Activated T-helper 17 cell treated with anti-CD3 and anti-CD28 coated beads, Interleukin-2, amount 50 U/mL, for 72 hours (primary cell): ENCODE data around the gene PRR35. TPM values are rescaled to one million over a fixed set of nuclear protein-coding genes. Genes with fewer than 3 reads are reported as not detected.
"Not testable (repeated sequence)": the region's sequence is repeated elsewhere in the genome, so short reads cannot be mapped to it uniquely, and the experiment has no call there.

Experiments
- ATAC-seq: fragments of 150-1000 bp; cut with Tn5 transposase; replicated peaks from 2 replicates; pipeline ENCODE4 v1.10.0; 2021; ENCODE audit warnings: mild to moderate bottlenecking, moderate library complexity
- H3K27ac Mint-ChIP-seq: one replicate; pipeline ENCODE4 v1.8.0; 2022; ENCODE audit warnings: mixed read lengths
- H3K27me3 Mint-ChIP-seq: one replicate; pipeline ENCODE4 v1.8.0; 2022; ENCODE audit warnings: mixed read lengths
- H3K36me3 Mint-ChIP-seq: one replicate; pipeline ENCODE4 v1.8.0; 2022; ENCODE audit warnings: low read depth, mild to moderate bottlenecking, mixed read lengths
- H3K4me1 Mint-ChIP-seq: one replicate; pipeline ENCODE4 v1.8.0; 2022; ENCODE audit warnings: mixed read lengths
- H3K4me3 Mint-ChIP-seq: one replicate; pipeline ENCODE4 v1.8.0; 2022; ENCODE audit warnings: mild to moderate bottlenecking, mixed read lengths
- H3K9me3 Mint-ChIP-seq: one replicate; pipeline ENCODE4 v1.8.0; 2022; ENCODE audit warnings: mixed read lengths
- total RNA-seq, 2 donors: library from RNA; stranded (reverse); gene quantifications; one replicate each; pipeline ENCODE4 v1.2.3, GENCODE V29; 2022

The PRR35 gene
- total RNA-seq, 2 donors from 2014 or later: not detected

DNA sequence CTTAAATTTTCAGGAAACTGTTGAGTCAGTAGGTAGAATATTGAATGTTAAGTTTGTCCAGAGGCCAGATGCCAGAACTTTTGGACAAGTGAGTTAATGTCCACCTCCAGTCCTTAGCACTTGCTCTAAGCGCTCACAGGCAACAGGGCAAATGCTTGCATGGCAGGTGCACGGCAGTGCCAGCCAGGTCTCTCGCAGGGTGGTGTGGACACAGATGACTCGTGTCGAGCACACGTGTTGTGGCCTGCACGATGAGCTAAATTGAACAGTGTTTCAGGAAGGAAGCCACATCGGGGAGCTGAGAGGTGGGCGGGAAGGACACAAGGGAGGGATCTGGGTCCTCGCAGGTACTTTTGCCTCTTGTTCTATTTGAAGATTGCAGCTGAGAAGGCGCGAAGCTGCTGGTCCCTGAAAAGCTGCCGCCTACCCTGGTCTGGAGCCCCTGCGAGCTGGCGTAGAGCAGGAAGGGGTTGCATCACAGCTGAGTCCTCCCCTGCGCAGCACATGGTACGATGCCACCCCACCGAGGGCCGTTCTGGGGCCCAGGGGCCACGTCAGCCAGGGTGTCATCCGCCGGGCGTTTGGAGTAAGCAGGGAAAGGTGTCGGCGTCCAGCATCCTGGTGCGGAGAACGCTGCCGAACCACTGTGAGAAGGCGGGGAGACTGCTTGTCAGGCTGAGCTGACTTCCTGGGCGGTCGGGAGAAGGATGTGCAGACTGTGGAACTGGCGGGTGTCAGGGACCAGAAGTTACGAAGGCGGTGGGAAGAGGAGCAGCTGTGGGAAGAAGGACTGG, 35.9 kb downstream of the PRR35 start:
- H3K27ac Mint-ChIP-seq: no peak overlapping the region
- peaks cover 4% of the 10 kb centered on the region for H3K36me3 Mint-ChIP-seq
- H3K9me3 Mint-ChIP-seq: no peaks in the 10 kb centered on the region
- ATAC-seq: no peak
- H3K4me1 Mint-ChIP-seq: peaks cover 21% of the 10 kb centered on the region
- no peaks in the 10 kb centered on the region for H3K27me3 Mint-ChIP-seq
- H3K4me3 Mint-ChIP-seq: no peak overlapping the region

DNA sequence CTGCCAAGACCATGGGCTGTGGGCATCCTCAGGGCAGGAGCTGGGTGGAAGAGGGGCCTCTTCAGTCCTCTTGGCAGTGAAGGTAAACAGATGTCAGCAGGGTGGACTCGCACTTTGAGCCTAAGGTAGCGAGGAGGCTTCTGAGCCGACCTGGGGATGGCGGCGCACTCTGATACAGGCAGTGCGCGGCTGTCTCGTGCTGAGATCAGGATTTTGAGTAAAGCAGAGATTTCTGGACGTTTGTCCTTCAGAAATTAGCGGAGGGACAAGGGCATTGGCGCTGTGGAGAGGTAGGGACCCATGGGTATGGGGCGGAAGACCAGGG, 36.5 kb downstream of the PRR35 start:
- no peaks in the 10 kb centered on the region for H3K27me3 Mint-ChIP-seq
- H3K4me1 Mint-ChIP-seq: peaks cover 20% of the 10 kb centered on the region
- H3K4me3 Mint-ChIP-seq: no peak overlapping the region
- ATAC-seq: no peak
- no peaks in the 10 kb centered on the region for H3K9me3 Mint-ChIP-seq
- H3K27ac Mint-ChIP-seq: no peak overlapping the region
- H3K36me3 Mint-ChIP-seq: peaks cover 4% of the 10 kb centered on the region

DNA sequence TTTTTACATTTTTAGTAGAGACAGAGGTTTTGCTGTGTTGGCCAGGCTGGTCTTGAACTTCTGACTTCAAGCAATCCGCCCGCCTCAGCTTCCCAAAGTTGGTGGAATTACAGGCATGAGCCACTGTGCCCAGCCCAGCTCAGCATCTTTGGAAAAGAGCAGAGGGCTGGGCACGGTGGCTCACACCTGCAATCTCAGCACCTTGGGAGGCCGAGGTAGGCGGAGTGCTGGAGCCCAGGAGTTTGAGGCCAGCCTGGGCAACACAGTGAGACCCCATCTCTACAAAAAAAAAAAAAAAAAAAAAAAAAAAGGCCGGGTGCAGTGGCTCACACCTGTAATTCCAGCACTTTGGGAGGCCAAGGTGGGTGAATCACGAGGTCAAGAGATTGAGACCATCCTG, 37.5 kb downstream of the PRR35 start:
- peaks cover 15% of the 10 kb centered on the region for H3K4me1 Mint-ChIP-seq
- not testable (repeated sequence) for ATAC-seq, H3K9me3 Mint-ChIP-seq, H3K27ac Mint-ChIP-seq, H3K4me3 Mint-ChIP-seq, H3K27me3 Mint-ChIP-seq, H3K36me3 Mint-ChIP-seq

DNA sequence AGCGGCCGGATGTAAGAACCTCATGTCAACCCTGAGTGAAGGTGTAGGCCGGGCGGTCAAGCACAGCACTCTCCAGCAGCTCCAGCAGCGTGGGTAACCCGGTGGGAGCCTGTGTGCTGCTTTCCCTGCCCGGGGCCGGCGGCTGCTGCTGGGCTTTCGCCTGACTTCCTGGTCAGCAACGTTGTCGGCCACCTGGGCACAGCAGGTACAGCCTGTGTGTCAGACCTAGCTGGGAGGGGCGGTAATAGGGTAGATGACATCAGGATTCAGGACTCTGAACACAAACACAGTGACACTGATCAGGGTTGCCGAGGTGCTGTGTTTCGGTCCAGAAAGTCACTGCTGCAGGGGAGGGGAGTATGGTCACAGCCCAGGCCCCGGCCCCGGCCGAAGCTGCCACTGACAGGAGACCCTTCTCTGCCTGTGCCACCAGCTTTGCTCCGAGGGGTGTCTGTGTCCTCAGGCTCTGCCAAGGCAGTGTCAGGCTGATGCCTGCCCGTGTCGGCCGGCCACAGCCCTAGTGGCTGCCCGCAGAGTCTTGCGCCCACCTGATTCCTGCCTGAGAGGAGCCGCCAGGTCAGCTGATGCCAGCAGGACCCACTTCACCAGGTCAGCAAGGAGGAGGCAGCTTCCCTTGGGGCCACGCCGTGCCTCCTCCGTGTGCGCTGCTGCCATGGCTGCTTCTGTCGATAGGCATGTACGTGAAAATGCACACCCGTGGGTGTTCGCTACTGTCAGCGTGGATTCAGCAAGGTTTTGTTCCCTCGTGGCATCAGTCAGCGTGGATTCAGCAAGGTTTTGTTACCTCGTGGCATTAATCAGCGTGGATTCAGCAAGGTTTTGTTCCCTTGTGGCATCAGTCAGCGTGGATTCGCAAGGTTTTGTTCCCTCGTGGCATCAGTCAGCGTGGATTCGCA, 38.9 kb downstream of the PRR35 start:
- peaks cover 4% of the 10 kb centered on the region for H3K36me3 Mint-ChIP-seq
- no peaks in the 10 kb centered on the region for H3K9me3 Mint-ChIP-seq
- H3K4me1 Mint-ChIP-seq: peaks cover 14% of the 10 kb centered on the region
- H3K27ac Mint-ChIP-seq: no peak overlapping the region
- no peaks in the 10 kb centered on the region for H3K27me3 Mint-ChIP-seq
- no peak overlapping the region for H3K4me3 Mint-ChIP-seq
- no peak for ATAC-seq

DNA sequence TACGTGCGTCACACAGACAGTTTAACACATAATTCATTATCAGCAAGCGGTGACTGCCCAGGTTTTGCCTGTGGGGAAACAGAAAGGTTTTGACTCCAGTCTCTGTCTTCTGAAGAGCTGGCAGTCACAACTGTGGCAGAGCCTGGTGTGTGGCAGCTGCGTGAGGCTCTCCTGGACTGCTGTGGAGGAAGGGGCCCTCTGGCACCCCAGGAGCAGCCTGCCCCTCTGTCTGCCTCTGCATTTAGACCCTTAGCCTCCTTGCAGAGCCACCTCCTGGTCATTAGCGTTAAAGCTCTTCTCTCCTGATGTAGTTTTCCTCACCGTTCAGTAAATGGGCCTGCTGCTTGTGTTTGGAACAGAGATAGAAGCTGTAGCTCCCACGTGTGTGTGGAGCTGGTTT, 40.6 kb downstream of the PRR35 start:
- no peak overlapping the region for H3K27ac Mint-ChIP-seq
- H3K9me3 Mint-ChIP-seq: no peaks in the 10 kb centered on the region
- ATAC-seq: no peak

DNA sequence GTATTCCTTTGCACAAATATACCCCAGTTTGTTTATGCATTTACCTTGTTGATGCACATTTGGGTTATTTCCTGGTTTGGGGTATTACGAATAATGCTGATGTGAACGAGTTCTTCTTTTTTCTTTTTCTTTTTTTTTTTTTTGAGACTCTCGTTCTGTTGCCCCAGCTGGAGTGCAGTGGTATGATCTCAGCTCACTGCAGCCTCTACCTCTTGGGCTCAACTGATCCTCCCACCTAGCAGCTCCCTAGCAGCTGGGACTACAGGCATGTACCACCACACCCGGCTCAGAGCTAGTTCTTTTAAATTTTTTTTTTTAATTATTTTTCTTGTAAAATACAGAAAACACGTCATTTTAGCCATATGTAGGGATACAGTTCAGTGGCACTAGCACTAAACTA, 43.7 kb downstream of the PRR35 start:
- H3K4me1 Mint-ChIP-seq: peaks cover 10% of the 10 kb centered on the region
- no peak for ATAC-seq
- H3K36me3 Mint-ChIP-seq: no peaks in the 10 kb centered on the region
- H3K27me3 Mint-ChIP-seq: no peaks in the 10 kb centered on the region
- no peak overlapping the region for H3K4me3 Mint-ChIP-seq
- H3K9me3 Mint-ChIP-seq: no peaks in the 10 kb centered on the region
- no peak overlapping the region for H3K27ac Mint-ChIP-seq

More for the DNA sequence above, 40.6 kb downstream of the PRR35 start:
- Mint-ChIP-seq H3K27me3 (no peaks in the 10 kb centered on the region), H3K4me3 (no peak overlapping the region), H3K36me3 (peaks cover 4% of the 10 kb centered on the region), H3K4me1 (peaks cover 14% of the 10 kb centered on the region)

DNA sequence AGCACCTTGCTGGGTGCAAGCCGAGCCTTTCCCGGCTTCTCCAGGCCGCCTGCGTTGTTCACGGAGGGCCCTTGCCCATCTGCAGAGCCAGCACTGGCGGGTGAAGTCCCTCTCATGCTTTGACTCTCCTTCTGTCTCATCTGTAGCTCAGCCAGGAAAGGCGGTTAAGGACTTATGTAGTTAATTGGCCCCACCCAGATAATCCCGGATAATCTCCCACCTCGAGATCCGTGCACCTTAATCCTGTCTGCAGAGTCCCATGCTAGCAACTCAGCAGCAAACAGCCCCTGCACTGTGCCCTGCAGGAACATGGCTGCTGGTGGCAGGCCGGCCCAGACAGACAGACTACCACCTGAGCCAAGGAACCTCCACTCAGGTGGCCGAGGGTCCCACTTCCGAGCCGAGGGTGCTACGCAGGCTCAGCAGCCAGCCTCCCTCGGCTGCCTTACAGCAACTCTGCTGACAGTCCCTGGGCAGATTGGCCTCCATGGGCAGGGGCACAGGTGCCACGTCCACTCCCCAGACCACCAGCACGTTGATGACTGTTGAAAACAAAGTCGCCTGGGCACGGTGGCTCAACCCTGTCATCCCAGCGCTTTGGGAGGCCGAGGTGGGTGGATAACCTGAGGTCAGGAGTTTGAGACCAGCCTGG, 46.6 kb downstream of the PRR35 start:
- H3K36me3 Mint-ChIP-seq: no peaks in the 10 kb centered on the region
- no peaks in the 10 kb centered on the region for H3K9me3 Mint-ChIP-seq
- H3K4me3 Mint-ChIP-seq: no peak overlapping the region
- H3K27me3 Mint-ChIP-seq: no peaks in the 10 kb centered on the region
- ATAC-seq: no peak
- no peak overlapping the region for H3K27ac Mint-ChIP-seq
- H3K4me1 Mint-ChIP-seq: peaks cover 16% of the 10 kb centered on the region

DNA sequence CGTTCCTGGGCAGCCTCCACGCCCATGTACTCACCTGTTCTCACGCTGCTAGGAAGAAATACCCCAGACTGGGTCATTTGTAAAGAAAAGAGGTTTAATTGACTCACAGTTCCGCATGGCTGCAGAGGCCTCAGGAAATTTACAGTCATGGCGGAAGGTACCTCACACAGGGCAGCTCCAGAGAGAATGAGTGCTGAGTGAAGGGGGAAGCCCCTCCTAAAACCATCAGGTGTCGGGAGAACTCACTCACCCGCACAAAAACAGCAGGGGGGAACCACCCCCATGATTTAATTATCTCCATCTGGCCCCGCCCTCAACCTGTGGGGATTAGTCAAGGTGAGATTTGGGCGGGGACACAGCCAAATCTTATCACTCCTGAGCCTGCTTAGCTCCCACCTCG, 47.8 kb downstream of the PRR35 start:
- Mint-ChIP-seq H3K27ac (peak overlapping the region; percentile 71), H3K36me3 (no peaks in the 10 kb centered on the region), H3K4me3 (peak overlapping the region; percentile 53), H3K9me3 (no peaks in the 10 kb centered on the region), H3K27me3 (no peaks in the 10 kb centered on the region), H3K4me1 (peaks cover 15% of the 10 kb centered on the region)
- peak; percentile 98 for ATAC-seq

DNA sequence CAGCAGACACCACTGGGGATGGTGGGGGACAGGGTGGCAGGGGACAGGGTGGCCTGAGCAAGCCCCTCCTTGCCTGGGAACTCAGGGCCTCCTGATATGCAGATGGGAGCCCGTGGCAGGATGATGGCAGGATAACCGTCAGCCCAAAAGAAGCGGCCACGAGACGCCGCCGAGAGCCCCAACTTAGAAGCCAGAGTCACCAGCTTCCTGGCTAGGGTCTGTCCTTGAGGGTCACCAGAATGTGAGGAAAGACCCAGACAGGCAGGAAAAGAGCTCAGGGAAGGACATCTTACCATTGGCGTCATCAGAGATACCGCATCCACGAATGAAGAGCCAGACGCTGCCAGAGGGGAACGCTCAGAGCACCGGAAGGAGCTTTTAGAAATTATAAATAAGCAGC, 49.1 kb downstream of the PRR35 start:
- Mint-ChIP-seq H3K36me3 (no peaks in the 10 kb centered on the region), H3K27ac (no peak overlapping the region), H3K4me1 (peaks cover 11% of the 10 kb centered on the region), H3K9me3 (no peaks in the 10 kb centered on the region), H3K4me3 (no peak overlapping the region), H3K27me3 (no peaks in the 10 kb centered on the region)
- no peak for ATAC-seq

DNA sequence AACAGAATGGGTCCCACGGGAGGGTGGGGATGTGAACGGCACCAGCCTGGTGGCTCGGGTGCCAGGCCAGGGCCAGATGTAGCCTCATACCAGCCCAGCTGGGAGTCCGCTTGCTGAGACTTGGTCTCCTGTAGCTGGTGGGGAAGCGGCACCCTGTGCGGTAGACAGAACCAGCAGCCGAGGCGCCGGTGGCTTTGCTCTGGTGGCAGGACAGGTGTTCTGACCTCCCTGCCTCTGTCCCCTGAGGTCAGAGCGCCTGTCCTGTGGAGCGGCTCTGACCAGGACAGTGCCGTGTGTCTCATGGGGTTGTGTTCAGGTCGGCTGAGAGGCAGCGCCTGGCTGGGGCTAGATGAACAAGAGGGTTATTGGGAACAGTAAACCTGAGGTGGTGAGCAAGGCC, 49.8 kb downstream of the PRR35 start:
- Mint-ChIP-seq H3K4me3 (no peak overlapping the region), H3K27me3 (no peaks in the 10 kb centered on the region), H3K27ac (no peak overlapping the region), H3K36me3 (no peaks in the 10 kb centered on the region), H3K9me3 (no peaks in the 10 kb centered on the region), H3K4me1 (peaks cover 11% of the 10 kb centered on the region)
- no peak for ATAC-seq

DNA sequence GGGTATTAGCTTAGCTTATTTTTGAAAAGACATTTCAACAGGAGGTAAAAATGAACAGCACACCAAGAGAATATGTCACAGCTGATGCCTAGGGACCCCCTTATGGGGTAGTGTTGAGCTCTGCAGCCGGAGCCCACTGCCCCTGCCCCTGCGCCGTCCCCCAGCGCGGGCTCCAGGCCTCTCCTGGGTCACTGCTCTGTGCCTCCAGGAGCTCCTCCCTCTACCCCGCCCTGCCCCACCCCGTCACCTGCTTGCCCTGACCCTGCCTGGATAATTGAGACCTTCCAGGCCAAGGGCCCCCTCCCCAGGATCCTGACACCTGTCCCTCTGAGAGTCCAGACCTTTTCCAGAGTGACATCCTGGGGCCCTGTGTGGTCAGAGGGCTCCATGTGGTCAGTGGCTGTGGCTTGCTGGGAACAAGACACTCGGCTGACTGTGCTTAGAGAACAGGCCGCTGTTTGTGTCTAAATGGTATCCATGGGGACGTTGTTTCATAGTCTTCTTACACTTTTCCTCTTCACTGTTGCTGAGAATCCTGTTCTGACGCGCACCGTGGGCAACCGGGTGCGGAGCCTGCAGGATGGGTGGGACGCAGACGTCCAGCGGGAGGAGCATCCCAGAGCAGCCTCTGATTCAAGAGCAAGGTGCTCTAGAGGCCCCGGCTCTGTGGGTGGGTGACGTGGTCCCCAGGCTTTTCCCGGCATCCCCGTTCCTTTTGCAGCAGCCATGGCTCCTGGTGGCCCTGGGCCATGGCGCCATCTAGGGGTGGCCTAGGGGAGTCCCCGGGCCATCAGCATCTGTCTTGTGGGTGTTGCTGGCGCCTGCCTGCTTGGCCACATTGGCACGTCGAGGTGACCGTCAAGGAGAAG, 50.6 kb downstream of the PRR35 start:
- H3K27me3 Mint-ChIP-seq: no peaks in the 10 kb centered on the region
- peaks cover 11% of the 10 kb centered on the region for H3K4me1 Mint-ChIP-seq
- H3K9me3 Mint-ChIP-seq: no peaks in the 10 kb centered on the region
- H3K36me3 Mint-ChIP-seq: no peaks in the 10 kb centered on the region
- peak; percentile 51 for ATAC-seq
- peak overlapping the region; percentile 48 for H3K4me3 Mint-ChIP-seq
- peak overlapping the region; percentile 80 for H3K27ac Mint-ChIP-seq

DNA sequence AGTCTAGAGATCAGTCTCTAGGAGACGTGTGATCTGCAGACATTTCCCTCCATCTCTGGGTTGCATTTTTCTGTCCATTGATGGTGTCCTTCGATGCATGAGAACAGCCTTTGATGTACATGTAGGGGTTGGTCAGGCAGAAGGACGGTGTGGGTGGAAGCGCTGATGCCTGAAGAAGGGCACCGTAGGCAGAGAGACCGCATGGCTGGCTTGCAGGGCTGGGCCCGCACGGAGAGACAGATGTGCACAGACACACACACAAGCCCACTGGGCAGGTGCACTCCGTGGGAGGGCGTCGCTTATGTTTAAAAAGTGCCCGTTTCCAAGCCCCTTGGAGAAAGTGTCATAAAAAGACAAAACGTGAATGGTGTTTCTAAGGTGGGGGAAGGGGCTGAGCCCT, 54.9 kb downstream of the PRR35 start:
- no peak overlapping the region for H3K27ac Mint-ChIP-seq
- H3K4me3 Mint-ChIP-seq: no peak overlapping the region
- H3K27me3 Mint-ChIP-seq: no peaks in the 10 kb centered on the region
- ATAC-seq: no peak
- no peaks in the 10 kb centered on the region for H3K9me3 Mint-ChIP-seq
- peaks cover 6% of the 10 kb centered on the region for H3K4me1 Mint-ChIP-seq
- H3K36me3 Mint-ChIP-seq: no peaks in the 10 kb centered on the region
